GM12878 (cell line): ENCODE measurements around the gene PALLD. TPM values are rescaled to one million over a fixed set of nuclear protein-coding genes. Genes with fewer than 3 reads are reported as not detected.

Experiments used
- ATAC-seq: fragments of 200-7000 bp; cut with Tn5 transposase; 3 replicates; pipeline ENCODE4 v1.9.1; 2020; ENCODE audit warnings: mild to moderate bottlenecking, moderate library complexity
- BruUV-seq: library from RNA; stranded (reverse); fragments of 400-500 nt; replicated peaks from 2 replicates; lab custom pipeline; 2021; lab: Mats Ljungman, UMichigan
- CTCF ChIA-PET: fragments of 300-600 bp; sonication (Branson Sonifier 250); formaldehyde crosslinking; extraction: SDS; loops from one replicate; lab custom pipeline; 2021; ENCODE audit warnings: inconsistent platforms; lab: Yijun Ruan, JAX
- POLR2A ChIA-PET: fragments of 350-600 bp; formaldehyde crosslinking; extraction: SDS; loops from one replicate; lab custom pipeline; 2021; ENCODE audit warnings: inconsistent platforms; lab: Charles Lee
- RAD21 ChIA-PET: fragments of 300-600 bp; sonication (Branson Sonifier 250); formaldehyde crosslinking; loops from one replicate; lab custom pipeline; 2023; ENCODE audit warnings: antibody characterized with exemption; ENCODE audit not compliant: unreplicated experiment; lab: Charles Lee
- SMC1A ChIA-PET: fragments of 300-600 bp; sonication (Branson Sonifier 250); formaldehyde crosslinking; loops from one replicate; lab custom pipeline; 2023; ENCODE audit not compliant: unreplicated experiment, uncharacterized antibody; lab: Charles Lee
- DNase-seq: peaks from one replicate; pipeline ENCODE4 v3.0.0-alpha.2; 2011; ENCODE audit warnings: low read depth, low spot score
- FAIRE-seq: peaks from 3 replicates; lab custom pipeline; 2011; peaks lifted over from hg19 to GRCh38; lab: Jason Lieb, UNC
- H2AFZ ChIP-seq: 2 replicates; pipeline ENCODE4 v1.6.0; 2011; ENCODE audit warnings: low read depth, low read length, control low read depth; ENCODE audit not compliant: control insufficient read depth
- H3K27ac ChIP-seq: 2 replicates; pipeline ENCODE4 v1.5.1; 2011; ENCODE audit warnings: control low read depth; ENCODE audit not compliant: control insufficient read depth, insufficient read depth
- H3K27me3 ChIP-seq, 2 experiments: replicated peaks in 1 of 2; 2 replicates each; pipeline versions ENCODE4 v1.6.0 to v1.6.1; 2011; ENCODE audit warnings: low read length in 1 of 2; ENCODE audit not compliant: control insufficient read depth in 2 of 2, insufficient read depth in 2 of 2
- H3K36me3 ChIP-seq, 2 experiments: 2 replicates each; pipeline ENCODE4 v1.5.1; 2011; ENCODE audit warnings: low read length in 1 of 2; ENCODE audit not compliant: control insufficient read depth in 2 of 2, insufficient read depth in 2 of 2
- H3K4me1 ChIP-seq: 2 replicates; pipeline ENCODE4 v1.6.1; 2011; ENCODE audit warnings: mild to moderate bottlenecking, low read length, moderate library complexity, mixed read lengths; ENCODE audit not compliant: control insufficient read depth, insufficient read depth
- H3K4me2 ChIP-seq: 2 replicates; pipeline ENCODE4 v1.6.0; 2011; ENCODE audit warnings: control low read depth; ENCODE audit not compliant: control insufficient read depth, insufficient read depth
- H3K4me3 ChIP-seq: fragments of 200-600 bp; sonication (generic); 2 replicates; pipeline ENCODE4 v1.5.1; 2016
- H3K79me2 ChIP-seq: 2 replicates; pipeline ENCODE4 v1.6.0; 2011; ENCODE audit warnings: low read length; ENCODE audit not compliant: control insufficient read depth, insufficient read depth
- H3K9ac ChIP-seq: 2 replicates; pipeline ENCODE4 v1.8.0; 2011; ENCODE audit warnings: low read length, control low read depth, mixed read lengths; ENCODE audit not compliant: control insufficient read depth, insufficient read depth
- H3K9me3 ChIP-seq: replicated peaks from 3 replicates; pipeline ENCODE4 v1.5.1; 2011; ENCODE audit warnings: mild to moderate bottlenecking, low read length; ENCODE audit not compliant: control insufficient read depth, insufficient read depth
- H4K20me1 ChIP-seq: 2 replicates; pipeline ENCODE4 v1.6.0; 2011; ENCODE audit not compliant: control insufficient read depth, insufficient read depth
- CEBPB ChIP-seq, 2 experiments: fragments of 150-350 bp in 1 of 2; IDR thresholded peaks; 2 replicates each; pipeline ENCODE4 v1.6.1; 2012 to 2014; ENCODE audit warnings: low read depth in 2 of 2, low read length in 2 of 2, borderline replicate concordance in 1 of 2, inconsistent platforms in 1 of 2
- FOXM1 ChIP-seq: IDR thresholded peaks from 2 replicates; pipeline ENCODE4 v1.6.1; 2012; ENCODE audit warnings: low read depth, mild to moderate bottlenecking, inconsistent platforms, low read length, moderate library complexity
- JUND ChIP-seq: IDR thresholded peaks from 2 replicates; pipeline ENCODE4 v1.6.1; 2012; ENCODE audit warnings: low read depth, mild to moderate bottlenecking, low read length, improper control_type of control experiment, moderate library complexity
- MXI1 ChIP-seq: fragments of 150-350 bp; IDR thresholded peaks from 2 replicates; pipeline ENCODE4 v1.6.1; 2011; ENCODE audit warnings: low read depth, mild to moderate bottlenecking, inconsistent platforms, low read length, improper control_type of control experiment
- MYC ChIP-seq: IDR thresholded peaks from 2 replicates; pipeline ENCODE4 v1.6.1; 2011; ENCODE audit warnings: mild to moderate bottlenecking, low read length, moderate library complexity, inconsistent platforms; ENCODE audit not compliant: insufficient read depth, insufficient replicate concordance, insufficient read length, severe bottlenecking
- NFIC ChIP-seq: IDR thresholded peaks from 2 replicates; pipeline ENCODE4 v1.6.1; 2012; ENCODE audit warnings: low read depth, mild to moderate bottlenecking, inconsistent platforms, low read length, moderate library complexity
- NR2F1 ChIP-seq: fragments of 450-650 bp; conservative IDR thresholded peaks from 2 replicates; pipeline ENCODE4 v1.6.1; 2017; ENCODE audit warnings: mild to moderate bottlenecking
- RELA ChIP-seq: fragments of 450-650 bp; IDR thresholded peaks from 2 replicates; pipeline ENCODE4 v1.8.0; 2014; ENCODE audit warnings: borderline replicate concordance; ENCODE audit not compliant: partially characterized antibody
- SMARCA5 ChIP-seq: fragments of 450-650 bp; IDR thresholded peaks from 2 replicates; pipeline ENCODE4 v1.6.1; 2017; ENCODE audit warnings: mild to moderate bottlenecking
- TCF3 ChIP-seq: IDR thresholded peaks from 2 replicates; pipeline ENCODE4 v1.6.1; 2012; ENCODE audit warnings: low read depth, mild to moderate bottlenecking, low read length, borderline replicate concordance; ENCODE audit not compliant: insufficient read depth
- WRNIP1 ChIP-seq: IDR thresholded peaks from 2 replicates; pipeline ENCODE4 v1.6.1; 2011; ENCODE audit warnings: low read depth, low read length, improper control_type of control experiment, borderline replicate concordance
- WGBS: methylation state at CpG from one replicate; pipeline ENCODE4 v1.1.6; 2016; ENCODE audit warnings: low lambda C conversion rate; ENCODE audit not compliant: insufficient replicate concordance, insufficient coverage; ENCODE audit errors: missing lambda C conversion rate; 5-methylcytosine and 5-hydroxymethylcytosine counted together
- in situ Hi-C: fragments of 300-500 bp; cut with MboI; formaldehyde crosslinking; loops from 9 replicates; pipeline ENCODE4 v1.14.3; 2018; ENCODE audit warnings: mixed read lengths
- intact Hi-C: fragments of 100-400 bp; cut with micrococcal nuclease; formaldehyde crosslinking; loops from one replicate; pipeline ENCODE4 v1.14.2; 2022; ENCODE audit not compliant: unreplicated experiment
- polyA plus RNA-seq, 11 experiments: library from polyadenylated mRNA; depleted of rRNA in 4 of 11; unstranded in 6 of 11; stranded (reverse) in 5 of 11; fragments of >200 nt; fragmentation: Nextera tagmentation in 4 of 11; fragmentation: Illumina TruSeq in 1 of 11; extraction: Ambion mirVana in 4 of 11; extraction: Trizol in 1 of 11; gene quantifications; 1 replicate in 1 of 11; 2 replicates in 10 of 11; pipeline versions ENCODE4 v1.2.1 to v1.2.3, GENCODE V29; 2011 to 2016; ENCODE audit warnings: inconsistent platforms in 2 of 11, missing spikeins in 2 of 11, low read depth in 1 of 11
- total RNA-seq, 4 experiments: library from RNA; depleted of rRNA in 3 of 4; stranded (reverse); fragments of >200 nt in 3 of 4; fragmentation: Illumina TruSeq in 1 of 4; extraction: Trizol in 1 of 4; gene quantifications; 2 replicates each; pipeline versions ENCODE4 v1.2.1 to v1.2.3, GENCODE V29; 2013 to 2021
- TF ChIP-seq, protein P1 (sequence below): IDR thresholded peaks from 2 replicates; pipeline ENCODE4 v1.6.1; 2012; ENCODE audit warnings: low read depth, low read length, improper control_type of control experiment
- TF ChIP-seq, protein P2 (sequence below): fragments of 450-650 bp; IDR thresholded peaks from 2 replicates; pipeline ENCODE4 v1.6.1; 2017; ENCODE audit warnings: borderline replicate concordance

The PALLD gene
- total and polyA plus RNA-seq, 10 of the 15 experiments (the other 5 are each of a cell fraction or from before 2014, with no cell fraction given) = 1.0 to 7.7 (median 1.7) TPM

DNA sequence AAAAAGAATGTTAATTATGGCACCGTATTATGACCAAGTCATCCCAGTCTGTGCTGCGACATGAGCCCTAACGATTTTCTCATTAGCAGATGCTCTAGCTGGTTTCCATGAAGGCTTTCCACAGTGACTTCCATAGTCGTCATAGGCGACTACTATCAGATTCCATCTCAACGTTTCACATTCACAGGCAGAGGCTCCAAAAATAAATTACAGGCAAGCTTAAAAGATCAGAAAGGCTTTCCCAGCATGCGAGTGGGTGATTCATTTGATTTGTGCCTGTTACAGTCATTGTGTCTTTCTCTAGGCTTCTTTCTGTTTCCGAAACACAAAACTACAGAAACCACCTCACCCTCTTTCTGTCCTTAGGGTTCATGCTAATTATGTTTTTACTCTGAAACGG is 43.2 kb downstream of the PALLD start (continued):
- TF ChIP-seq JUND = no peak

DNA sequence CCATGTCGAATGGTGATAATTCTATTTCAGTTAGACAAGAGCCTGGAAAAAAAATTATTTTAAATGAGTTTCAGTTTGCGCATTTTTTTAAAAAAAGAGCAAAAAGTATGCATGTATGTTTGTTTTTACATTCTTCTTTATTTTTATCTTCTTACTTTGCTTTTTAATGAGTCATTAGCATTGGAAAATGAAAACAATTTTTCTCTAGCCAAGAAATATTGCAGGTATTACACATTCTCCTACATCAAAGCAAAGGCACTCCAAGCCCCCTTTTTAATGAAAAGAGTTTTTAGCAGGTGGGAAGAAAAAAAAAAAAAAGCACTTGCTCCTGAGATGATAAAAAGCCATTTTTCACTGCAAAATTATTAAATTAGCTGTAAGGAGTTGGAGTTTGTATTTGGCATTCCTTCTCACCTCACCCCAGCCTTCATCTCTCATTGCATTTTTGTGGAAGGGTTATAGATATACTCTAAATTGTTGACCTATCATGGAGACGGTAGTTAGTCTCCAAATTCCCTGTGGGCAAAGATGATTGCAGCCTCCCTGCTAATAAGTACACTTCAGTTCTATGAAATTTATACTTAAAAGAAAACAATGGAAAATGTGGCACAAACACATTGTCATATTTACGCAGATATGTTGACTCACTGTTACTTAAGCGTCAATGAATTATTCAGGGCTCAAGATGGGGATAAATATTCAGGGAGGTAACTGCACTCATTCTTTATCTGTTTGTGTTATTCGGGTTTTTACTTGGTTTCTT is 43.8 kb downstream of the PALLD start:
- Histone ChIP-seq H3K9me3 (no peaks in the 10 kb centered on the region), H3K4me2 (no peak overlapping the region), H3K27me3 (no peaks in the 10 kb centered on the region), H2AFZ (no peak overlapping the region), H3K79me2 (no peaks in the 10 kb centered on the region), H3K9ac (no peak overlapping the region), H3K4me1 (no peaks in the 10 kb centered on the region), H3K36me3 (no peaks in the 10 kb centered on the region), H3K4me3 (no peak overlapping the region), H3K27ac (no peak overlapping the region), H4K20me1 (no peaks in the 10 kb centered on the region)
- BruUV-seq = no TSS peak
- ChIA-PET RAD21 (no interaction called here), CTCF (no interaction called here), POLR2A (no interaction called here), SMC1A (no interaction called here)
- no peak for DNase-seq
- ATAC-seq = no peak
- 71% methylated on average over 6 of the region's 6 CpGs for WGBS
- TF ChIP-seq TCF3 (no peak), WRNIP1 (no peak), MXI1 (no peak), JUND (no peak), FOXM1 (no peak), RELA (no peak), CEBPB (IDR thresholded peaks at IDR 0.05; ENCODE audit: borderline replicate concordance in 1 of 2, low read depth in 2 of 2, low read length in 2 of 2) (no peak), SMARCA5 (no peak), NFIC (no peak), MYC (no peak), NR2F1 (no peak)
- TF ChIP-seq, protein P1, sequence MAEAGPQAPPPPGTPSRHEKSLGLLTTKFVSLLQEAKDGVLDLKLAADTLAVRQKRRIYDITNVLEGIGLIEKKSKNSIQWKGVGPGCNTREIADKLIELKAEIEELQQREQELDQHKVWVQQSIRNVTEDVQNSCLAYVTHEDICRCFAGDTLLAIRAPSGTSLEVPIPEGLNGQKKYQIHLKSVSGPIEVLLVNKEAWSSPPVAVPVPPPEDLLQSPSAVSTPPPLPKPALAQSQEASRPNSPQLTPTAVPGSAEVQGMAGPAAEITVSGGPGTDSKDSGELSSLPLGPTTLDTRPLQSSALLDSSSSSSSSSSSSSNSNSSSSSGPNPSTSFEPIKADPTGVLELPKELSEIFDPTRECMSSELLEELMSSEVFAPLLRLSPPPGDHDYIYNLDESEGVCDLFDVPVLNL = no peak
- TF ChIP-seq, protein P2, sequence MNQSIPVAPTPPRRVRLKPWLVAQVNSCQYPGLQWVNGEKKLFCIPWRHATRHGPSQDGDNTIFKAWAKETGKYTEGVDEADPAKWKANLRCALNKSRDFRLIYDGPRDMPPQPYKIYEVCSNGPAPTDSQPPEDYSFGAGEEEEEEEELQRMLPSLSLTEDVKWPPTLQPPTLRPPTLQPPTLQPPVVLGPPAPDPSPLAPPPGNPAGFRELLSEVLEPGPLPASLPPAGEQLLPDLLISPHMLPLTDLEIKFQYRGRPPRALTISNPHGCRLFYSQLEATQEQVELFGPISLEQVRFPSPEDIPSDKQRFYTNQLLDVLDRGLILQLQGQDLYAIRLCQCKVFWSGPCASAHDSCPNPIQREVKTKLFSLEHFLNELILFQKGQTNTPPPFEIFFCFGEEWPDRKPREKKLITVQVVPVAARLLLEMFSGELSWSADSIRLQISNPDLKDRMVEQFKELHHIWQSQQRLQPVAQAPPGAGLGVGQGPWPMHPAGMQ = no peak
- FAIRE-seq = no peak
- in situ Hi-C loops (no loop called here), intact Hi-C loops (no loop called here)
